GM20431 (cell line): Measurements from ENCODE around the gene CPA3.

Source experiments
- in situ Hi-C: fragments of 300-500 bp; cut with MseI, MboI; formaldehyde crosslinking; loops from one replicate; pipeline ENCODE4 v1.15.0; 2020; ENCODE audit warnings: low sequenced_read_pairs; ENCODE audit not compliant: unreplicated experiment

The CPA3 gene

DNA sequence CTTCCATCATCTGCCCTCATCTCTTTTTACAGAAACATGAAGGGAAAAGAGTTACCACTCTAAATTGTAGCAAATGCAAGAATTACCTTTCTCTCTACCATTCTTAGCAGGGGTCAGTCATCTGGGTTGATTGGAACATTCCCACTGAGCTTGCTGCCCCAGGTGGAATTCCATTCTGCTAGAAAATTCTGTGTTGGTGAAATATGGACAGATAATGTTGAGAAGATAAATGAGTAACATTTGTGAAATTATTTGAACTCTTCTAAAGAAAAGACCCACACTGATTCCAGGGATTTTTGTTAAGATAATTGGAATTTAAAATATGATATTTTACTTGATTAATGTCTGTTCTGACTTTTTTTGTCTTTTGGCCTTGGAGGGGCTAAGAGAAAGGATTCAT lies 11.0 kb upstream of the CPA3 start:
- in situ Hi-C loops = loop anchor here (10.0 kb wide), 1 partner anchor 91 kb away; no protein-coding TSS in a partner anchor

GRCh38 chr3:148856384-148856783 lies 8.7 kb upstream of the CPA3 start:
- in situ Hi-C loops = loop anchor here (10.0 kb wide), 1 partner anchor 88 kb away; no protein-coding TSS in a partner anchor

GRCh38 chr3:148857316-148857715 lies 7.8 kb upstream of the CPA3 start:
- in situ Hi-C loops = loop anchor here (10.0 kb wide), 1 partner anchor 87 kb away; no protein-coding TSS in a partner anchor

- in situ Hi-C loops = no loop called here
Measured at GRCh38 chr3:148861277-148861869, 3.7 kb upstream of the CPA3 start.

DNA sequence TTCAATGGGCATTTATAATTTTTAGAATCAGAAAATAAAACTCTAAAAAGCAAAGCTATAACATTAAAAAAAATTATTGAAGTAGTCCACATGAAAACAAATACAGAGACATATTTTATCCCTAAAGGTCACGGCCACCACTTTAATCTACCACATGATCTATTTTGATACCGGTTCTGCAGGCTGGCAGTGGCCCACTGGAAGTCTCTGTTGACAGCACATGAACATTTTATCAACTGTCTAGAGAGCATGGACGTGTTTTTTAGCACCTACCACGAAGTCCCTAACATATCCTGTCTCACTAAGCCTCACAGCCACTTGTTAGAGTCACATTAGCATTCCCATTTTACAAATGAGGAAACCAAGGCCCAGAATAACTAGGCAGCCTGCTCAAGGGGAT lies 1.8 kb upstream of the CPA3 start:
- in situ Hi-C loops = no loop called here

DNA sequence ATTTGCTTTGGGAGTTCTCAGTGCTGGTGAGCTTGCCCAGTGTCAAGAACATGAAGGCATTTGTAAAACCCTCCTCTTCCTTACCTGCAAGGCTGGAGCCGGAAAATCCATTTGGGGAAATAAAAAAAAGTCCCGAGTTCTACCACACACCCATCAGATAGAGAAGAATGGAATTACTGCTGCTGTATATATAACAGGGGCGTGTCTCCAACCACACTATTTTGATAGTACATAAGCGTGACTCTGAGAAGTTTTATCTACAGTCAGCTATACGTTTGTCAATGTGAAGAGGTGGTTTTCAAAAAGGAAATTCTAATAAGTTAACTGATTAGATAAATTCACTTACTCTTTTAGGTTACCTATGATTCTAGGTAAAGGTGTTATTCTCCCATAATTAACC lies 1.3 kb upstream of the CPA3 start:
- in situ Hi-C loops = no loop called here

DNA sequence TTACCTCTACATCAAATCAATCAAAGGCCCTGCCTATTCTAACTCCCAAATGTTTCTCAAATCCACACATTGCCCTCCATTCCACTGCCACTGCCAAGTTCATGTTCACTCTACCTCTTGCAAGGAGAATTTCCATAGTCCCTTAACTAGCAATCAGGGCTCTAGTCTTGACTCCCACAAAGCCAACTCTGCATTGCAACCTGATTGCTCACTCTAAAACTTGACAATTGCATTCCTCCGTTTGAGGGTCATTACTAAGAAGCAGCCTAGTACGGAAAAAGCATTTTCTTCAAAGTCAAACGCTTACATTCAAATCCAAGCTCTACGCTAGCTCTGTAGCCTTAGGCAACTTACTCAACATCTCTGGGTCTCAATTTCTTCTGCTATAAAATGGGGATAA lies 1.2 kb downstream of the CPA3 start:
- in situ Hi-C loops = no loop called here

DNA sequence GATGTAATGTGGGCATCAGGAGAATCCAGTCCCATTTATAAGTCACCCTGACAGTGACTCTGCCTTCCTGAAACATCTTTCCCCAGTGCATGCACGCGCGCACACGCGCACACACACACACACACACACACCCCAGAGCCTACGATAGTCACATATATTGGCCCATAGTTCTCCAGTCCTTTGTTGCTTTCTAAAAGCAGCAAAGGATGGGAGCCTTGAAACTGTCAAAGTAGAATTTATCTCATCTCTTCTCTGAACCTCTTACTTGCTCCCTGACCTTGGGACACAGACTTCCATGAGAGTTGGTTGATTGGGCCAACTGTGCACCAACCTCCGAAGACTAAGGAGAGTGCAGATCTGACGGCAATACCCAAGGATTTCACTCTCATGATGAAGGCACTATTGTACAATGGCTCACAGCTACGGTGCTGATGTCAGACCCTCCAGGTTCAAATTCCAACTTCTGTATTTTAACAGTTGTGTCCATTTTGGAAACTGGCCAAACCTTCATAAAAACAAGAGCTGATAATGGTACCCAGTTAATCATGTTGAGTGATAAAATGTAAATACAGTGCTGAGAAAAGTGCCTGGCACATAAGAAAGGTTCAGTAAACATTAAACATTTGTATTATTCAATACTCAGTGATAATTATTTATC lies 8.3 kb downstream of the CPA3 start:
- in situ Hi-C loops = no loop called here

DNA sequence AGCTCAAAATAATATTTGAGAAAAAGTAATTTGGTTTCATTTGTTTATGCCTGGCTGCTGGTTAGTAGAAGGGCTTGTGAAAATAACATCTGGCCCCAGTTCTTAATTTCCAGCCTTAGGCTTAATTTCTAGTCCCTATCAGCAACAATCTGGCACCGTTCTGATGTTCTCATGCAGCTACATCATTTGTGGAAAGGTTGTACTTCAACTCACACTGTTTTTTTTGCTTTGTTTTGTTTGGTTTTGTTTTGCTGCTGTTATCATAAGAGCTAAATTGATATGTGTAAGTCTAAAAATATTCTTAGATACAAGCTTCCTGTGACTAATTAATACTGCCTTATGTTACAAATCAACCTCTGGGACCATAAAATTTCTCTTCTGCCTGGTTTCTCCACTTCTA lies 8.9 kb downstream of the CPA3 start:
- in situ Hi-C loops = no loop called here

DNA sequence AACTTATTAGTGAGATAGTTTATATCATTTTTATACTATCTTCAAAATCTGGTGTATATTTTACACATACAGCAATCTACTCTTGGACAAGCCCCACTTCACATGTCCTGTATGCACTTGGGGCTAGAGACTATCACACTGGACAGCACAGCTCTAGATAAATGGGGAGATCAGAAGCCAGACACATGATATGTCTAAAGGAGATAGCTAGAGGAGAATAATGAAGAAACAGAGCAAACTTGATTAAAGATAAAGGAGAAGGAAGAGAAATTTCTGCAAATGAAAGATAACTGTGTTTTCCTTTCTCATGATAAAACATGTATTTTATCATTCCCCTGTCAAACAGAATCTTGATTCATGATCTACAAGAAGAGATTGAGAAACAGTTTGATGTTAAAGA lies 13.0 kb downstream of the CPA3 start:
- in situ Hi-C loops = no loop called here

GRCh38 chr3:148879256-148879655 lies 14.2 kb downstream of the CPA3 start:
- in situ Hi-C loops = no loop called here

DNA sequence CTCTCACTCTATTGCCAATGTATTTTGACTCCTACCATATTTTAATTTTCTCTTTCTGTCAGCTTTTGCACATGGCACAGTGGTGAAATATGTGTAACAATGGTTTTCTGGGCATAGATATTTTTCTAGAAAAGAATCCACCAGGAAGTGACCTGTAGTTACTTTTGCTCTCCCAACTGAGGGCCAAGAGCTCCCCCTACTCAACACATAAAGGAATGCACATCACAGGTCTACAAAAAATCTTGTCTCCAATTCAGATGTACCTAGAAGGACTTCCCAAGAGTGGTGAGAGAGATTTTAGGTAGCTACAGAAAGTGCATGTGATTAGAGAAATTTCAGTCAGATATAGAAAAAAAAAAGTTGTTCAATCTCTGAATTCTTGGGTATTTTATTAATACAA lies 15.6 kb downstream of the CPA3 start:
- in situ Hi-C loops = no loop called here

- in situ Hi-C loops = no loop called here
Measured at GRCh38 chr3:148881286-148881685, 16.2 kb downstream of the CPA3 start.

DNA sequence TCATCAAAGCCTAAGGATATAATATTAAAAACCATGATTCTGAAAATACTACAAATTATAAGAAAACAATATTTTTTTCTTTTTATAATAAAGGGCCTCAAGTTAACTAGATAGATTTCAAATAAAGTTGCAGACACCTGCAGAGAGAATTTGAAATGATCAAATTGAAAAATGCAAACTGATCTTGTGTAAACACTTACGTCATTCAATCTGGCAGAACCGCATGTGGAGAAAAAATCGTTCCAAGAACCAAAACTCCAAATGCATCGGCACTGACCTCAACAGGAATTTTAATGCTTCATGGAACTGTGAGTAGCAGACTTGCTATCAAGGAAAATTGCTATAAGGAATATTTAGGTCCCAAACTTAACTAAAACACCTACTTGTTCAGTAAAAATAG lies 17.2 kb downstream of the CPA3 start:
- in situ Hi-C loops = no loop called here

DNA sequence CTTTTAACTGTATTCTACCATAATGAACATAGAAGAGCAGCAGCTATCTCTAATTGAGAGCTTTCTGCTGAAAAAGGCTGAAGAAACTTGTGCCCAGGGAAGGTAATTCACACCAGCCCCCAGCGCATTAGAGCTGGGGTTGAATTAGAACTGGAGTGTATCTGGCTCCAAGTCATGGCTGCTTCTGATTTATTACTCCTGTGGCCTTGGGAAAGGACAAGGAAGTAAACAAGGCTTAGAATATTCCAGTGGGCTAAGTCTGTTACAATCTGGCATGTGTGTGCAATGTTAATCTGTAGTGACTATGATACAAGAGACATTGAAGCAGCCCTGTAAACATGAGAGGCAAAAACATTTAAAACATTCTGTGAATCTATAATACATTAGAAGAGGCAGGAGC lies 18.1 kb downstream of the CPA3 start:
- in situ Hi-C loops = no loop called here

- in situ Hi-C loops = no loop called here
Measured at GRCh38 chr3:148884261-148884660, 19.2 kb downstream of the CPA3 start.

DNA sequence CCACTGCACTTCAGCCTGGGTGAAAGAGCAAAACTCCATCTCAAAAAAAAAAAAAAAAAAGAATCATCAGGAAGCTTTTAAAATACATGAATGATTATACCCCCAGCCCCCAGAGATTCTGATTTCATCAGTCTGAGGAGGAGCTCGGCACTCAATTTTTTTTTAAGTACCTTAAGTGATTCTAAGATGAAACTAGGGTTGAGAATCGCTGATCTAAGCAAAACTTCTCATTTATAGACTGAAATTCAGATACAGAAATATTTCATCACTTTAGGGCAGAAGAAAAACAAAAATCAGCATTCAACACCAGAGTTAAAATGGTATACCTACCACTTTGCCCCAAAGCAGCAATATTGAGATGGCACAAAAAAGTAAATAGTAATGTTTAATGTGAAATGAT lies 24.7 kb downstream of the CPA3 start:
- in situ Hi-C loops = no loop called here

DNA sequence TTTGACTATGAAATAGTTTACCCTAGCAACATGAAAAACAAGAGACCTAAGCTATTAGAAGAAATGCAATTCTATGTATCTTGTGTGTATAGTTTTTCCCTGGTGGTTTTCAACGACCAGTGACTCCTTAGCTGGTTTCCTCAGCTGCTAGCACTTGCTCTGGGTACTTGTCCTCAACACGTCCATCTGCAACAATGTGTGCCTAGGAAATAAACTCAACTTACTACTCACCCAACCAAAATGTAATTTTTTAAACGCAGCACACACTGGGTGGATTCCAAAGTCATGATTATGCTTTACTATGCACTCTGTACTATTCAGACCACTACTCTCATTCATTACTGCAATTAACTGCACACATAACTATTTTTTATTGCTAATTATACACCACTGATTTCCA lies 31.0 kb downstream of the CPA3 start:
- in situ Hi-C loops = no loop called here

DNA sequence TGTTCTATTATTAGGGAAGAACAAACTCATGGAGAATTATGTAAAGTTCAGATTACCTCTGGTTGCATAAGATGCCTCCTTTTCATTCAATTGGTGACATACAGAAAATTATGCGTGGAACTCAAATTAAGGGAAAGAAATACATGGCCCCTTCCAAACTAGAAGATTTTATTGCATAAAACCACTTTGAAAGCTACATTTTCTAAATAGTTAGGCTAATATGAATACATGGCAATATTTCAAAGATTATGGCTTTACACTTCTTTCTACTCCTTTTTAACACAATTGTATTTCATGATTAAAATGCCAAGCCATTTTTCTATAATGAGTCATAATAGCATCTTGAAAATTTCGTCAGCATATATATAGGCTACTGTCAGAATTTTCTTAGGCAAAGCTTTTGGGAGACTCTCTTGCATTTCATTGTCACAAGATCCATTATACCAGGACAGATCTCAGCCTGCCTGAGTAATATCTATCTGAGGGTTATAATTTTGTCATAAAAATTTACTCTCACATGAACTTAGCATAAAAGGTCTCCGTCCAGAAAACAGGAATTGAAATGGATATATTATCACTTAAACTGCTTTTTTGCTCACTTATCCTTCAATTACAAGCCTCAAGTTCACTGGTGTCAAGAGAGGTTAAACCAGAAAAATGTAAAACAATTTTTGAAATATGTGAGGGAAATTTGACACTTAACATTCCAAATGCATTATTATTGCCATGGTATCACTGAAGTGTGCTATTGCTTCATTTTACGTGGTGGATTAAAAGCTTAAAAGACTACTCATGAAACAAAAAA lies 37.1 kb downstream of the CPA3 start:
- in situ Hi-C loops = no loop called here

DNA sequence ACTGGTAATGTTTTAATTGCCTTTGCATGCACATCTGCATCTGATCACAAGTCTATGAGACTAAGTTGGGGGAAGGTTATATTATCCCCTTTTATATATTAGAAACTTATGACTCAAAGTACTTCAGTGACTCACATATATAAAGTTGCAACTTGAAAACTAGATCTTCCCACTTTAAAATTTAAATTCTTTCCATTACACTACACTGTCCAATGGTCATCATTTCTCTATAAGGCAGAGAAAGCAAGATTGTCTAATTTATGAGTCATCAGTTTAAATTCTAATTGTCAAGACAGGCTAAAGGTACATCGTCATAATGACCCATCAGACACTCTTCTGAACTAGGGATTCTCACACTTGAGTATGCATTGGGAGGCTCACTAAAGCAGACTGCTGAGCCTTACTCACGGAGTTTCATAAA lies 37.9 kb downstream of the CPA3 start:
- in situ Hi-C loops = no loop called here

- in situ Hi-C loops = no loop called here
Measured at GRCh38 chr3:148903941-148904340, 38.8 kb downstream of the CPA3 start.
